SK-N-SH (cell line): ENCODE measurements around the gene ILDR1.

Experiments
- CTCF ChIP-seq: fragments of 200-600 bp; sonication (generic); IDR thresholded peaks from 2 replicates; pipeline ENCODE4 v1.6.1; 2017; ENCODE audit warnings: antibody characterized with exemption, mild to moderate bottlenecking, moderate library complexity
- ELF1 ChIP-seq: IDR thresholded peaks from 2 replicates; pipeline ENCODE4 v1.4.0; 2012
- EP300 ChIP-seq, 2 experiments: IDR thresholded peaks; 2 replicates each; pipeline versions ENCODE4 v1.4.0 to v1.6.1; 2012; ENCODE audit warnings: borderline replicate concordance in 1 of 2, low read depth in 1 of 2, low read length in 1 of 2
- EZH2phosphoT487 ChIP-seq: fragments of 200-600 bp; sonication (generic); IDR thresholded peaks from 2 replicates; pipeline ENCODE4 v1.6.1; 2017; ENCODE audit warnings: low read depth, mixed run types, mild to moderate bottlenecking, antibody characterized with exemption, moderate library complexity, borderline replicate concordance
- GABPA ChIP-seq: IDR thresholded peaks from 2 replicates; pipeline ENCODE4 v1.4.0; 2012; ENCODE audit warnings: low read depth, mild to moderate bottlenecking
- NRF1 ChIP-seq: IDR thresholded peaks from 2 replicates; pipeline ENCODE4 v1.6.1; 2012; ENCODE audit warnings: low read depth, mild to moderate bottlenecking, low read length
- REST ChIP-seq: IDR thresholded peaks from 2 replicates; pipeline ENCODE4 v1.6.1; 2012; ENCODE audit warnings: mild to moderate bottlenecking, low read depth, low read length, moderate library complexity
- RXRA ChIP-seq: IDR thresholded peaks from 2 replicates; pipeline ENCODE4 v1.4.0; 2012; ENCODE audit warnings: low read depth, mild to moderate bottlenecking, borderline replicate concordance
- TCF12 ChIP-seq: IDR thresholded peaks from 2 replicates; pipeline ENCODE4 v1.4.0; 2012
- TEAD4 ChIP-seq: IDR thresholded peaks from 2 replicates; pipeline ENCODE4 v1.4.0; 2012; ENCODE audit warnings: mild to moderate bottlenecking, borderline replicate concordance; ENCODE audit not compliant: insufficient read depth
- USF1 ChIP-seq: IDR thresholded peaks from 2 replicates; pipeline ENCODE4 v1.4.0; 2012; ENCODE audit warnings: low read depth, borderline replicate concordance
- YY1 ChIP-seq: IDR thresholded peaks from 2 replicates; pipeline ENCODE4 v1.4.0; 2012; ENCODE audit warnings: low read depth, mild to moderate bottlenecking

- TF ChIP-seq RXRA, result no peak
- TF ChIP-seq ELF1, result no peak
- no peak for TF ChIP-seq YY1
- no peak for TF ChIP-seq CTCF
- TF ChIP-seq EZH2phosphoT487, result no peak
- no peak for TF ChIP-seq NRF1
- no peak for TF ChIP-seq TEAD4
- no peak for TF ChIP-seq EP300 (IDR thresholded peaks at IDR 0.05; ENCODE audit: borderline replicate concordance in 1 of 2, low read depth in 1 of 2, low read length in 1 of 2)
- no peak for TF ChIP-seq GABPA
- no peak for TF ChIP-seq TCF12
- TF ChIP-seq REST, result no peak
- TF ChIP-seq USF1, result no peak
Measured at GRCh38 chr3:122001892-122002291, 20.2 kb downstream of the ILDR1 start.
